Measurements from ENCODE around the gene ZNF415. TPM values are rescaled to one million over a fixed set of nuclear protein-coding genes. Genes with fewer than 3 reads are reported as not detected.

Gene ZNF415
- total and polyA plus RNA-seq, 2 donors, result 13.3 to 21.9 TPM

Other genes starting within 250 kb of the ZNF415 start
- gene ZNF320, start 235.3 kb downstream of the ZNF415 start, total RNA-seq, result 22.9 TPM
- gene ZNF320, start 235.3 kb downstream of the ZNF415 start, polyA plus RNA-seq, result 9.7 TPM
- gene ZNF888, start 209.5 kb downstream of the ZNF415 start, total RNA-seq, result 21.3 TPM
- gene ZNF888, start 209.5 kb downstream of the ZNF415 start, polyA plus RNA-seq, result 4.2 TPM
- gene ZNF816, start 170.0 kb downstream of the ZNF415 start, total RNA-seq, result 27.4 TPM
- 5.9 TPM for gene ZNF816, start 170.0 kb downstream of the ZNF415 start, polyA plus RNA-seq
- gene ERVV-1, start 119.0 kb downstream of the ZNF415 start, total RNA-seq, result not detected
- gene ERVV-1, start 119.0 kb downstream of the ZNF415 start, polyA plus RNA-seq, result 0.05 TPM
- not detected for gene ERVV-2, start 88.2 kb downstream of the ZNF415 start, total RNA-seq
- not detected for gene ERVV-2, start 88.2 kb downstream of the ZNF415 start, polyA plus RNA-seq
- gene ZNF160, start 29.5 kb downstream of the ZNF415 start, total RNA-seq, result 60.1 TPM
- gene ZNF160, start 29.5 kb downstream of the ZNF415 start, polyA plus RNA-seq, result 28.0 TPM
- 28.2 TPM for gene ZNF347, start 26.1 kb upstream of the ZNF415 start, total RNA-seq
- 4.8 TPM for gene ZNF347, start 26.1 kb upstream of the ZNF415 start, polyA plus RNA-seq
- 11.9 TPM for gene ZNF665, start 60.4 kb upstream of the ZNF415 start, total RNA-seq
- gene ZNF665, start 60.4 kb upstream of the ZNF415 start, polyA plus RNA-seq, result 10.0 TPM
- 31.2 TPM for gene ZNF677, start 122.0 kb upstream of the ZNF415 start, total RNA-seq
- 16.8 TPM for gene ZNF677, start 122.0 kb upstream of the ZNF415 start, polyA plus RNA-seq
- not detected for gene VN1R2, start 125.4 kb upstream of the ZNF415 start, total RNA-seq
- gene VN1R2, start 125.4 kb upstream of the ZNF415 start, polyA plus RNA-seq, result not detected
- not detected for gene VN1R4, start 134.8 kb upstream of the ZNF415 start, total RNA-seq
- gene VN1R4, start 134.8 kb upstream of the ZNF415 start, polyA plus RNA-seq, result not detected
- 17.8 TPM for gene ZNF845, start 200.8 kb upstream of the ZNF415 start, total RNA-seq
- gene ZNF845, start 200.8 kb upstream of the ZNF415 start, polyA plus RNA-seq, result 3.4 TPM
- 23.1 TPM for gene ZNF525, start 232.8 kb upstream of the ZNF415 start, total RNA-seq
- gene ZNF525, start 232.8 kb upstream of the ZNF415 start, polyA plus RNA-seq, result 4.6 TPM